K562 (cell line): ENCODE results near the gene PCSK7. TPM values are rescaled to one million over a fixed set of nuclear protein-coding genes. Genes with fewer than 3 reads are reported as not detected.

Experiments
- FOXJ2 ChIP-seq: fragments of 200-800 bp; sonication (Bioruptor generic); IDR thresholded peaks from 2 replicates; pipeline ENCODE4 v1.6.1; 2016; ENCODE audit warnings: missing genetic modification characterization, missing compliant biosample characterization
- FOXK1 ChIP-seq: sonication (generic); formaldehyde crosslinking; IDR thresholded peaks from 2 replicates; pipeline ENCODE4 v1.8.0; 2022; ENCODE audit warnings: missing genetic modification reagents, mild to moderate bottlenecking, borderline replicate concordance
- KAT7 ChIP-seq: sonication (generic); formaldehyde crosslinking; IDR thresholded peaks from 2 replicates; pipeline ENCODE4 v1.8.0; 2022; ENCODE audit warnings: missing genetic modification reagents, mild to moderate bottlenecking, borderline replicate concordance
- POLR2G ChIP-seq: fragments of 200-400 bp; formaldehyde crosslinking; IDR thresholded peaks from 2 replicates; pipeline ENCODE4 v1.6.1; 2017; ENCODE audit warnings: low read depth, mild to moderate bottlenecking, antibody characterized with exemption, low read length, moderate library complexity
- PTBP1 ChIP-seq: fragments of 200-400 bp; formaldehyde crosslinking; IDR thresholded peaks from 2 replicates; pipeline ENCODE4 v1.6.1; 2017; ENCODE audit warnings: low read depth, low read length
- PYGO2 ChIP-seq: fragments of 450-650 bp; IDR thresholded peaks from 2 replicates; pipeline ENCODE4 v1.6.1; 2016; ENCODE audit warnings: mild to moderate bottlenecking, missing genetic modification characterization, moderate library complexity, missing compliant biosample characterization
- RBBP5 ChIP-seq: fragments of 200-600 bp; sonication (generic); IDR thresholded peaks from 2 replicates; pipeline ENCODE4 v1.6.1; 2012; ENCODE audit warnings: borderline replicate concordance, mild to moderate bottlenecking, low read length, control low read depth, inconsistent platforms; ENCODE audit not compliant: insufficient read depth, poor library complexity, severe bottlenecking
- RBM14 ChIP-seq: fragments of 200-400 bp; formaldehyde crosslinking; IDR thresholded peaks from 2 replicates; pipeline ENCODE4 v1.6.1; 2018; ENCODE audit warnings: low read depth, mild to moderate bottlenecking, low read length, moderate library complexity, borderline replicate concordance; ENCODE audit not compliant: insufficient read depth
- YY1 ChIP-seq, 3 experiments: IDR thresholded peaks; 2 replicates each; pipeline ENCODE4 v1.6.1; 2011; ENCODE audit warnings: low read length in 2 of 3, mild to moderate bottlenecking in 2 of 3, moderate library complexity in 2 of 3, borderline replicate concordance in 1 of 3, control low read depth in 1 of 3, low read depth in 1 of 3; ENCODE audit not compliant: insufficient read depth in 3 of 3, insufficient replicate concordance in 2 of 3, control insufficient read depth in 1 of 3, insufficient read length in 1 of 3; ENCODE audit errors: extremely low read depth in 1 of 3
- ZNF507 ChIP-seq: conservative IDR thresholded peaks from 2 replicates; pipeline ENCODE4 v1.6.1; 2017; ENCODE audit warnings: missing genetic modification characterization, missing compliant biosample characterization
- ZNF764 ChIP-seq: fragments of 250-450 bp; sonication (Bioruptor Pico); IDR thresholded peaks from 2 replicates; pipeline ENCODE4 v1.4.0; 2020; ENCODE audit warnings: low read depth, mild to moderate bottlenecking, moderate library complexity
- polyA plus RNA-seq, 8 experiments: library from polyadenylated mRNA; depleted of rRNA in 4 of 8; stranded (reverse) in 5 of 8; unstranded in 3 of 8; fragments of >200 nt; fragmentation: Nextera tagmentation in 2 of 8; fragmentation: Illumina TruSeq in 1 of 8; extraction: Ambion mirVana in 2 of 8; extraction: Trizol in 1 of 8; gene quantifications; 2 replicates each; pipeline versions ENCODE4 v1.2.1 to v1.2.3, GENCODE V29; 2011 to 2014; ENCODE audit warnings: inconsistent platforms in 1 of 8, missing spikeins in 1 of 8
- total RNA-seq, 7 experiments: library from RNA; depleted of rRNA in 6 of 7; stranded (reverse); fragments of >200 nt in 6 of 7; fragmentation: Illumina TruSeq in 2 of 7; extraction: Trizol in 2 of 7; gene quantifications; 2 replicates each; pipeline versions ENCODE4 v1.2.1 to v1.2.3, GENCODE V29; 2011 to 2021; ENCODE audit warnings: low replicate concordance in 1 of 7
- TF ChIP-seq, protein P1 (sequence below): fragments of 200-400 bp; formaldehyde crosslinking; IDR thresholded peaks from 2 replicates; pipeline ENCODE4 v1.6.1; 2017; ENCODE audit warnings: mild to moderate bottlenecking, low read depth, low read length, moderate library complexity
- TF ChIP-seq, protein P2 (sequence below): fragments of 250-450 bp; sonication (Bioruptor Pico); IDR thresholded peaks from 2 replicates; pipeline ENCODE4 v1.8.0; 2021; ENCODE audit warnings: moderate library complexity, mild to moderate bottlenecking, inconsistent platforms
- TF ChIP-seq, protein P3 (sequence below): fragments of 200-800 bp; sonication (Bioruptor generic); IDR thresholded peaks from 2 replicates; pipeline ENCODE4 v1.6.1; 2017; ENCODE audit warnings: missing genetic modification characterization, missing compliant biosample characterization
- TF ChIP-seq, protein P4 (sequence below): sonication (generic); formaldehyde crosslinking; IDR thresholded peaks from 2 replicates; pipeline ENCODE4 v1.8.0; 2022; ENCODE audit warnings: mild to moderate bottlenecking, missing genetic modification reagents

Gene PCSK7
- total and polyA plus RNA-seq, 9 of the 15 experiments (the other 6 are each of a cell fraction or from before 2014, with no cell fraction given): 3.1 to 29.2 (median 15.6) TPM

DNA sequence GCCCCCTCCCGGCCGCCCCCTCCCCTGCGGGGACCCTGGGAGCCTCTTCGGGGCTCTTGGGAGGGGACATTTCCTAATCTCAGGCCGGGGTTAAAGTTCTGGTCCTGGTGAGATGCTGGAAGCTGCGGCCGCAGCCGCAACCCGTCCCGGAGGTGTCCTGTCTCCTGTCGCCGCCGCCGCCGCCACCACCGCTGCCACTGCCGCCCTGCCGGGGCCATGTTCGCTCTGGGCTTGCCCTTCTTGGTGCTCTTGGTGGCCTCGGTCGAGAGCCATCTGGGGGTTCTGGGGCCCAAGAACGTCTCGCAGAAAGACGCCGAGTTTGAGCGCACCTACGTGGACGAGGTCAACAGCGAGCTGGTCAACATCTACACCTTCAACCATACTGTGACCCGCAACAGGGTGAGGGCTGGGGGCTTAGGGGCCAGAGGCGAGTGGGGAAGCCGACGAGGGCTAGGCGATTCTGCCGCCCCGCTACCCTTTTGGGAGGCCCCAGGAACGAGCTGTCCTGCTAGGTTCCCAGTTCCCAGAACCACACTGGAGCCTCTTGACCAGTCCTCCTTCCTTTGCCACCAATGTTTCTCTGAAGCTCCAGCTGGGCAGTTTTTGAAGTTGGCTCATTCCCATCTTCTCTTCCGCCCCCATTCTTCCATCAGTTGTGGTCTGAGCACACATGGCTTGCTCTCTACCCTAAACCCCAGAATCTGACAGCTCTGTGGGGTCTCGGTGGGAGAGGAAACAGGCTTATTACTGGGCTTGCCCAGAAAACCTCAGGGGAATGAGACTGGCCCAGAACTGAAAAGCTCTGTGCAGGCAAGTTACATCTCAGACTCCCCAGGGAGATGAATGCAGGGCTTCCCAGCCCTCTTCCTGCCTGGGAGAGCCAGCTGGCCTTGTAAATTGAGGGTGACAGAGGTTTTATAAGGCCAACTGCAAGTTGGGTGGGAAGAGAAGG lies 52.5 kb downstream of the PCSK7 start (continued):
- TF ChIP-seq FOXJ2 (tag): no peak
- TF ChIP-seq ZNF507: no peak
- TF ChIP-seq, protein P1, sequence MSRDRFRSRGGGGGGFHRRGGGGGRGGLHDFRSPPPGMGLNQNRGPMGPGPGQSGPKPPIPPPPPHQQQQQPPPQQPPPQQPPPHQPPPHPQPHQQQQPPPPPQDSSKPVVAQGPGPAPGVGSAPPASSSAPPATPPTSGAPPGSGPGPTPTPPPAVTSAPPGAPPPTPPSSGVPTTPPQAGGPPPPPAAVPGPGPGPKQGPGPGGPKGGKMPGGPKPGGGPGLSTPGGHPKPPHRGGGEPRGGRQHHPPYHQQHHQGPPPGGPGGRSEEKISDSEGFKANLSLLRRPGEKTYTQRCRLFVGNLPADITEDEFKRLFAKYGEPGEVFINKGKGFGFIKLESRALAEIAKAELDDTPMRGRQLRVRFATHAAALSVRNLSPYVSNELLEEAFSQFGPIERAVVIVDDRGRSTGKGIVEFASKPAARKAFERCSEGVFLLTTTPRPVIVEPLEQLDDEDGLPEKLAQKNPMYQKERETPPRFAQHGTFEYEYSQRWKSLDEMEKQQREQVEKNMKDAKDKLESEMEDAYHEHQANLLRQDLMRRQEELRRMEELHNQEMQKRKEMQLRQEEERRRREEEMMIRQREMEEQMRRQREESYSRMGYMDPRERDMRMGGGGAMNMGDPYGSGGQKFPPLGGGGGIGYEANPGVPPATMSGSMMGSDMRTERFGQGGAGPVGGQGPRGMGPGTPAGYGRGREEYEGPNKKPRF: no peak
- peak; percentile 53 for TF ChIP-seq RBBP5
- no peak for TF ChIP-seq RBM14
- TF ChIP-seq KAT7 (CRISPR knock-in tag): 0 out of 2 replicates have a peak, but pooled peaks have one; percentile 16
- TF ChIP-seq PYGO2: 0 out of 2 replicates have a peak, but pooled peaks have one; percentile 15
- TF ChIP-seq, protein P2, sequence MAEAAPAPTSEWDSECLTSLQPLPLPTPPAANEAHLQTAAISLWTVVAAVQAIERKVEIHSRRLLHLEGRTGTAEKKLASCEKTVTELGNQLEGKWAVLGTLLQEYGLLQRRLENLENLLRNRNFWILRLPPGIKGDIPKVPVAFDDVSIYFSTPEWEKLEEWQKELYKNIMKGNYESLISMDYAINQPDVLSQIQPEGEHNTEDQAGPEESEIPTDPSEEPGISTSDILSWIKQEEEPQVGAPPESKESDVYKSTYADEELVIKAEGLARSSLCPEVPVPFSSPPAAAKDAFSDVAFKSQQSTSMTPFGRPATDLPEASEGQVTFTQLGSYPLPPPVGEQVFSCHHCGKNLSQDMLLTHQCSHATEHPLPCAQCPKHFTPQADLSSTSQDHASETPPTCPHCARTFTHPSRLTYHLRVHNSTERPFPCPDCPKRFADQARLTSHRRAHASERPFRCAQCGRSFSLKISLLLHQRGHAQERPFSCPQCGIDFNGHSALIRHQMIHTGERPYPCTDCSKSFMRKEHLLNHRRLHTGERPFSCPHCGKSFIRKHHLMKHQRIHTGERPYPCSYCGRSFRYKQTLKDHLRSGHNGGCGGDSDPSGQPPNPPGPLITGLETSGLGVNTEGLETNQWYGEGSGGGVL: no peak
- TF ChIP-seq FOXK1 (CRISPR knock-in tag): no peak
- no peak for TF ChIP-seq ZNF764 (CRISPR knock-in tag)
- TF ChIP-seq, protein P3, sequence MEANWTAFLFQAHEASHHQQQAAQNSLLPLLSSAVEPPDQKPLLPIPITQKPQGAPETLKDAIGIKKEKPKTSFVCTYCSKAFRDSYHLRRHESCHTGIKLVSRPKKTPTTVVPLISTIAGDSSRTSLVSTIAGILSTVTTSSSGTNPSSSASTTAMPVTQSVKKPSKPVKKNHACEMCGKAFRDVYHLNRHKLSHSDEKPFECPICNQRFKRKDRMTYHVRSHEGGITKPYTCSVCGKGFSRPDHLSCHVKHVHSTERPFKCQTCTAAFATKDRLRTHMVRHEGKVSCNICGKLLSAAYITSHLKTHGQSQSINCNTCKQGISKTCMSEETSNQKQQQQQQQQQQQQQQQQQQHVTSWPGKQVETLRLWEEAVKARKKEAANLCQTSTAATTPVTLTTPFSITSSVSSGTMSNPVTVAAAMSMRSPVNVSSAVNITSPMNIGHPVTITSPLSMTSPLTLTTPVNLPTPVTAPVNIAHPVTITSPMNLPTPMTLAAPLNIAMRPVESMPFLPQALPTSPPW: peak; percentile 18
- TF ChIP-seq, protein P4, sequence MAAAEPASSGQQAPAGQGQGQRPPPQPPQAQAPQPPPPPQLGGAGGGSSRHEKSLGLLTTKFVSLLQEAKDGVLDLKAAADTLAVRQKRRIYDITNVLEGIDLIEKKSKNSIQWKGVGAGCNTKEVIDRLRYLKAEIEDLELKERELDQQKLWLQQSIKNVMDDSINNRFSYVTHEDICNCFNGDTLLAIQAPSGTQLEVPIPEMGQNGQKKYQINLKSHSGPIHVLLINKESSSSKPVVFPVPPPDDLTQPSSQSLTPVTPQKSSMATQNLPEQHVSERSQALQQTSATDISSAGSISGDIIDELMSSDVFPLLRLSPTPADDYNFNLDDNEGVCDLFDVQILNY (CRISPR knock-in tag): no peak
- no peak for TF ChIP-seq PTBP1
- TF ChIP-seq YY1 (IDR thresholded peaks at IDR 0.05; ENCODE audit: borderline replicate concordance in 1 of 3, control insufficient read depth in 1 of 3, extremely low read depth in 1 of 3, insufficient read depth in 3 of 3, insufficient read length in 1 of 3, insufficient replicate concordance in 2 of 3, low read depth in 1 of 3, low read length in 2 of 3): peak in 2 of 3 experiments; percentile 33 to 51
- TF ChIP-seq POLR2G: peak; percentile 79
